ENCODE data around the gene COL6A5.
"Not testable (repeated sequence)": the region's sequence is repeated elsewhere in the genome, so short reads cannot be mapped to it uniquely, and the experiment has no call there.

Gene COL6A5

GRCh38 chr3:130389743-130390478 is 44.4 kb downstream of the COL6A5 start:
- no peak for DNase-seq (ENCODE audit: low read depth)

- DNase-seq (ENCODE audit: low read depth): no peak
Observed at GRCh38 chr3:130392266-130392665, 46.8 kb downstream of the COL6A5 start.

- no peak for DNase-seq (ENCODE audit: low read depth)
Observed at GRCh38 chr3:130393594-130393993, 48.1 kb downstream of the COL6A5 start.

- DNase-seq (ENCODE audit: low read depth): no peak
Observed at GRCh38 chr3:130395331-130395730, 49.9 kb downstream of the COL6A5 start.

GRCh38 chr3:130395916-130396315 is 50.4 kb downstream of the COL6A5 start:
- no peak for DNase-seq (ENCODE audit: low read depth)

- no peak for DNase-seq (ENCODE audit: low read depth)
Observed at GRCh38 chr3:130404401-130404800, 58.9 kb downstream of the COL6A5 start.

GRCh38 chr3:130405956-130406355 is 60.5 kb downstream of the COL6A5 start:
- no peak for DNase-seq (ENCODE audit: low read depth)

- not testable (repeated sequence) for DNase-seq (ENCODE audit: low read depth)
Observed at GRCh38 chr3:130408253-130408652, 62.8 kb downstream of the COL6A5 start.

GRCh38 chr3:130411320-130411719 is 65.8 kb downstream of the COL6A5 start:
- no peak for DNase-seq (ENCODE audit: low read depth)

- DNase-seq (ENCODE audit: low read depth): no peak
Observed at GRCh38 chr3:130412991-130413560, 67.6 kb downstream of the COL6A5 start.

GRCh38 chr3:130414457-130414856 is 69.0 kb downstream of the COL6A5 start:
- no peak for DNase-seq (ENCODE audit: low read depth)

GRCh38 chr3:130420466-130420865 is 75.0 kb downstream of the COL6A5 start:
- DNase-seq (ENCODE audit: low read depth): no peak

- no peak for DNase-seq (ENCODE audit: low read depth)
Observed at GRCh38 chr3:130423064-130423463, 77.6 kb downstream of the COL6A5 start.

- no peak for DNase-seq (ENCODE audit: low read depth)
Observed at GRCh38 chr3:130424837-130425236, 79.4 kb downstream of the COL6A5 start.

GRCh38 chr3:130425484-130425883 is 80.0 kb downstream of the COL6A5 start:
- DNase-seq (ENCODE audit: low read depth): no peak

- DNase-seq (ENCODE audit: low read depth): no peak
Observed at GRCh38 chr3:130426206-130426605, 80.7 kb downstream of the COL6A5 start.

- no peak for DNase-seq (ENCODE audit: low read depth)
Observed at GRCh38 chr3:130428871-130429712, 83.6 kb downstream of the COL6A5 start.

- DNase-seq (ENCODE audit: low read depth): no peak
Observed at GRCh38 chr3:130429713-130430023, 84.2 kb downstream of the COL6A5 start.

- no peak for DNase-seq (ENCODE audit: low read depth)
Observed at GRCh38 chr3:130430266-130430665, 84.8 kb downstream of the COL6A5 start.

- not testable (repeated sequence) for DNase-seq (ENCODE audit: low read depth)
Observed at GRCh38 chr3:130432086-130432485, 86.6 kb downstream of the COL6A5 start.

- DNase-seq (ENCODE audit: low read depth): no peak
Observed at GRCh38 chr3:130433306-130433705, 87.8 kb downstream of the COL6A5 start.

GRCh38 chr3:130442284-130442683 is 96.8 kb downstream of the COL6A5 start:
- no peak for DNase-seq (ENCODE audit: low read depth)

- DNase-seq (ENCODE audit: low read depth): not testable (repeated sequence)
Observed at GRCh38 chr3:130446840-130447239, 101.4 kb downstream of the COL6A5 start.

Data from activated T-cell treated with anti-CD3 and anti-CD28 coated beads for 1 hour (primary cell).